Muscle of leg (tissue), 11 donors: Measurements from ENCODE around the gene SLC2A4. TPM values are rescaled to one million over a fixed set of nuclear protein-coding genes. Genes with fewer than 3 reads are reported as not detected.

Source experiments
- DNase-seq: peaks from one replicate; pipeline ENCODE4 v3.0.0; 2013
- H3K27ac ChIP-seq: one replicate; pipeline ENCODE4 v1.5.1; 2013; ENCODE audit warnings: mild to moderate bottlenecking, low read length, control low read depth
- H3K27me3 ChIP-seq: one replicate; pipeline ENCODE4 v1.6.1; 2013; ENCODE audit warnings: low read length; ENCODE audit not compliant: control insufficient read depth, insufficient read depth
- H3K36me3 ChIP-seq: one replicate; pipeline ENCODE4 v1.6.1; 2013; ENCODE audit warnings: low read length; ENCODE audit not compliant: control insufficient read depth, insufficient read depth
- H3K4me1 ChIP-seq: one replicate; pipeline ENCODE4 v1.6.1; 2013; ENCODE audit warnings: low read length; ENCODE audit not compliant: control insufficient read depth, insufficient read depth
- H3K4me3 ChIP-seq: one replicate; pipeline ENCODE4 v1.5.1; 2013; ENCODE audit warnings: low read length, control low read depth
- H3K9me3 ChIP-seq: replicated peaks from 2 replicates; pipeline ENCODE4 v1.6.1; 2013; ENCODE audit warnings: low read depth, low read length; ENCODE audit not compliant: control insufficient read depth
- WGBS: methylation state at CpG from one replicate; pipeline ENCODE4 v1.1.5; 2013; ENCODE audit warnings: missing lambda C conversion rate; ENCODE audit not compliant: insufficient coverage; 5-methylcytosine and 5-hydroxymethylcytosine counted together
- polyA plus RNA-seq, 8 donors: library from polyadenylated mRNA; unstranded; fragments of 120-200 nt; gene quantifications; one replicate each; pipeline versions ENCODE4 v1.2.1 to v1.2.3, GENCODE V29; 2013; ENCODE audit warnings: inconsistent platforms in 1 of 8, low replicate concordance in 1 of 8; ENCODE audit not compliant: insufficient read length in 8 of 8, insufficient read depth in 1 of 8
- total RNA-seq: library from RNA; stranded (reverse); fragments of 120-200 nt; gene quantifications from one replicate; pipeline ENCODE4 v1.2.4, GENCODE V29; 2013

The SLC2A4 gene
- total and polyA plus RNA-seq, 9 donors, result 7.1 to 35.3 (median 24.5) TPM

- Histone ChIP-seq H3K27me3 (no peaks in the 10 kb centered on the region), H3K9me3 (no peaks in the 10 kb centered on the region), H3K36me3 (peaks cover 37% of the 10 kb centered on the region), H3K4me1 (peaks cover 43% of the 10 kb centered on the region), H3K27ac (peak overlapping the region; percentile 95), H3K4me3 (peak overlapping the region; percentile 100)
- under 1% methylated on average over 53 of the region's 73 CpGs for WGBS
- peak; percentile 81 for DNase-seq
Measured at GRCh38 chr17:7237761-7238419, 43.6 kb upstream of the SLC2A4 start.

GRCh38 chr17:7238420-7239090, 43.0 kb upstream of the SLC2A4 start:
- Histone ChIP-seq H3K36me3 (peaks cover 37% of the 10 kb centered on the region), H3K4me3 (peak overlapping the region; percentile 100), H3K27me3 (no peaks in the 10 kb centered on the region), H3K9me3 (no peaks in the 10 kb centered on the region), H3K27ac (peak overlapping the region; percentile 95), H3K4me1 (peaks cover 43% of the 10 kb centered on the region)
- peak; percentile 48 for DNase-seq
- WGBS, result 0% methylated on average over 24 of the region's 39 CpGs

- H3K4me3 ChIP-seq, result peak within 1 kb of the TSS; percentile 100
- no peaks in the 10 kb centered on the region for H3K9me3 ChIP-seq
- H3K4me1 ChIP-seq, result peaks cover 47% of the 10 kb centered on the region
- WGBS, result under 1% methylated on average over 49 of the region's 72 CpGs
- H3K27me3 ChIP-seq, result no peaks in the 10 kb centered on the region
- H3K36me3 ChIP-seq, result peaks cover 45% of the 10 kb centered on the region
- peak within 1 kb of the TSS; percentile 95 for H3K27ac ChIP-seq
- DNase-seq, result peak; percentile 100
Measured at GRCh38 chr17:7239091-7240027, 42.2 kb upstream of the SLC2A4 start, which contains the start of gene PHF23. PHF23 (minus strand) TSS chr17:7239457; CDS start chr17:7239279, 178 bp downstream.

- WGBS, result 72% methylated on average over 2 of the region's 4 CpGs
Measured at GRCh38 chr17:7240375-7240774, 41.1 kb upstream of the SLC2A4 start.

GRCh38 chr17:7241090-7241733, 40.3 kb upstream of the SLC2A4 start:
- Histone ChIP-seq H3K4me1 (peaks cover 39% of the 10 kb centered on the region), H3K27me3 (no peaks in the 10 kb centered on the region), H3K4me3 (peak overlapping the region; percentile 85), H3K9me3 (no peaks in the 10 kb centered on the region), H3K27ac (peak overlapping the region; percentile 100), H3K36me3 (peaks cover 46% of the 10 kb centered on the region)
- DNase-seq, result no peak
- WGBS, result 30% methylated on average over 6 of the region's 9 CpGs

More at GRCh38 chr17:7240375-7240774, 41.1 kb upstream of the SLC2A4 start:
- H3K9me3 ChIP-seq, result no peaks in the 10 kb centered on the region
- peaks cover 49% of the 10 kb centered on the region for H3K36me3 ChIP-seq
- H3K4me1 ChIP-seq, result peaks cover 39% of the 10 kb centered on the region
- H3K4me3 ChIP-seq, result no peak overlapping the region
- peak; percentile 62 for DNase-seq
- peak overlapping the region; percentile 100 for H3K27ac ChIP-seq
- no peaks in the 10 kb centered on the region for H3K27me3 ChIP-seq

- peak within 1 kb of the TSS; percentile 85 for H3K4me3 ChIP-seq
- H3K9me3 ChIP-seq, result no peaks in the 10 kb centered on the region
- peak within 1 kb of the TSS; percentile 100 for H3K27ac ChIP-seq
- H3K27me3 ChIP-seq, result no peaks in the 10 kb centered on the region
- 0% methylated on average over 51 of the region's 62 CpGs for WGBS
- peaks cover 36% of the 10 kb centered on the region for H3K4me1 ChIP-seq
- H3K36me3 ChIP-seq, result peaks cover 46% of the 10 kb centered on the region
- peak; percentile 98 for DNase-seq
Measured at GRCh38 chr17:7241783-7242716, 39.5 kb upstream of the SLC2A4 start, which contains the start of gene GABARAP. GABARAP (minus strand) TSS chr17:7242449; CDS start chr17:7242330, 119 bp downstream.

- under 1% methylated on average over 49 of the region's 49 CpGs for WGBS
- Histone ChIP-seq H3K9me3 (no peaks in the 10 kb centered on the region), H3K4me3 (peak overlapping the region; percentile 85), H3K27ac (peak overlapping the region; percentile 100), H3K27me3 (no peaks in the 10 kb centered on the region), H3K4me1 (peaks cover 30% of the 10 kb centered on the region), H3K36me3 (peaks cover 45% of the 10 kb centered on the region)
- DNase-seq, result peak; percentile 99
Measured at GRCh38 chr17:7242717-7243452, 38.6 kb upstream of the SLC2A4 start.

GRCh38 chr17:7243453-7243729, 38.1 kb upstream of the SLC2A4 start:
- DNase-seq, result no peak
- WGBS, result no CpG with 5 or more reads among the region's 2 CpGs
- no peaks in the 10 kb centered on the region for H3K9me3 ChIP-seq
- peaks cover 45% of the 10 kb centered on the region for H3K36me3 ChIP-seq
- H3K27ac ChIP-seq, result peak overlapping the region; percentile 100
- H3K27me3 ChIP-seq, result no peaks in the 10 kb centered on the region
- peaks cover 31% of the 10 kb centered on the region for H3K4me1 ChIP-seq
- peak overlapping the region; percentile 85 for H3K4me3 ChIP-seq
